H1 (cell line): ENCODE measurements around the gene GPRC5D.

Experiments
- CBX8 ChIP-seq: fragments of 300-800, 300-1000 bp; sonication (generic); IDR thresholded peaks from 2 replicates; pipeline ENCODE4 v1.7.1; 2016; ENCODE audit warnings: low read depth, low read length, borderline replicate concordance
- GTF2F1 ChIP-seq: IDR thresholded peaks from 2 replicates; pipeline ENCODE4 v1.6.1; 2012; ENCODE audit warnings: low read depth, low read length, improper control_type of control experiment, borderline replicate concordance
- MAFK ChIP-seq: IDR thresholded peaks from 2 replicates; pipeline ENCODE4 v1.6.1; 2012; ENCODE audit warnings: low read depth, mild to moderate bottlenecking, improper control_type of control experiment, low read length
- POLR2A ChIP-seq, 2 experiments: IDR thresholded peaks; 1 replicate in 1 of 2; 2 replicates in 1 of 2; pipeline ENCODE4 v1.6.1; 2011; ENCODE audit warnings: low read depth in 2 of 2, low read length in 2 of 2, mild to moderate bottlenecking in 2 of 2; ENCODE audit errors: control extremely low read depth in 1 of 2
- SP2 ChIP-seq: IDR thresholded peaks from 2 replicates; pipeline ENCODE4 v1.6.1; 2012; ENCODE audit warnings: mild to moderate bottlenecking, low read length, inconsistent platforms
- SRF ChIP-seq: IDR thresholded peaks from 2 replicates; pipeline ENCODE4 v1.6.1; 2011; ENCODE audit warnings: mild to moderate bottlenecking, low read depth, low read length, moderate library complexity
- TAF1 ChIP-seq: IDR thresholded peaks from 2 replicates; pipeline ENCODE4 v1.6.1; 2011; ENCODE audit warnings: mild to moderate bottlenecking, low read depth, low read length
- TF ChIP-seq, protein P1 (sequence below), 3 experiments: IDR thresholded peaks; 1 replicate in 2 of 3; 2 replicates in 1 of 3; pipeline versions ENCODE4 v1.5.1 to v1.6.1; 2011; ENCODE audit warnings: low read length in 3 of 3, mild to moderate bottlenecking in 3 of 3, inconsistent platforms in 2 of 3, low read depth in 1 of 3, moderate library complexity in 1 of 3; ENCODE audit not compliant: insufficient read depth in 1 of 3; ENCODE audit errors: control extremely low read depth in 1 of 3
- TF ChIP-seq, protein P2 (sequence below): IDR thresholded peaks from 2 replicates; pipeline ENCODE4 v1.6.1; 2012; ENCODE audit warnings: inconsistent platforms

GRCh38 chr12:12898136-12898717 lies 53.7 kb downstream of the GPRC5D start:
- TF ChIP-seq CBX8 (no peak), SP2 (no peak), SRF (no peak), TAF1 (no peak), POLR2A (IDR thresholded peaks at IDR 0.05; ENCODE audit: control extremely low read depth in 1 of 2, low read depth in 2 of 2, low read length in 2 of 2) (no peak), MAFK (no peak), GTF2F1 (no peak)
- TF ChIP-seq, protein P1, sequence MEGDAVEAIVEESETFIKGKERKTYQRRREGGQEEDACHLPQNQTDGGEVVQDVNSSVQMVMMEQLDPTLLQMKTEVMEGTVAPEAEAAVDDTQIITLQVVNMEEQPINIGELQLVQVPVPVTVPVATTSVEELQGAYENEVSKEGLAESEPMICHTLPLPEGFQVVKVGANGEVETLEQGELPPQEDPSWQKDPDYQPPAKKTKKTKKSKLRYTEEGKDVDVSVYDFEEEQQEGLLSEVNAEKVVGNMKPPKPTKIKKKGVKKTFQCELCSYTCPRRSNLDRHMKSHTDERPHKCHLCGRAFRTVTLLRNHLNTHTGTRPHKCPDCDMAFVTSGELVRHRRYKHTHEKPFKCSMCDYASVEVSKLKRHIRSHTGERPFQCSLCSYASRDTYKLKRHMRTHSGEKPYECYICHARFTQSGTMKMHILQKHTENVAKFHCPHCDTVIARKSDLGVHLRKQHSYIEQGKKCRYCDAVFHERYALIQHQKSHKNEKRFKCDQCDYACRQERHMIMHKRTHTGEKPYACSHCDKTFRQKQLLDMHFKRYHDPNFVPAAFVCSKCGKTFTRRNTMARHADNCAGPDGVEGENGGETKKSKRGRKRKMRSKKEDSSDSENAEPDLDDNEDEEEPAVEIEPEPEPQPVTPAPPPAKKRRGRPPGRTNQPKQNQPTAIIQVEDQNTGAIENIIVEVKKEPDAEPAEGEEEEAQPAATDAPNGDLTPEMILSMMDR (IDR thresholded peaks at IDR 0.05; ENCODE audit: control extremely low read depth in 1 of 3, insufficient read depth in 1 of 3, low read depth in 1 of 3, low read length in 3 of 3) = no peak
- TF ChIP-seq, protein P2, sequence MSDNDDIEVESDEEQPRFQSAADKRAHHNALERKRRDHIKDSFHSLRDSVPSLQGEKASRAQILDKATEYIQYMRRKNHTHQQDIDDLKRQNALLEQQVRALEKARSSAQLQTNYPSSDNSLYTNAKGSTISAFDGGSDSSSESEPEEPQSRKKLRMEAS = no peak
